ENCODE results near the gene TBC1D22A.

TBC1D22A gene

GRCh38 chr22:47010211-47010610 lies 247.8 kb downstream of the TBC1D22A start:
- no peak for TF ChIP-seq JUND (IDR thresholded peaks at IDR 0.05; ENCODE audit: low read depth)
- no peak for DNase-seq (ENCODE audit: low read depth in 1 of 2, low spot score in 1 of 2)
- in situ Hi-C loops (cut with HindIII; ENCODE audit: low pct_unique_long_range_greater_than_20kb, low sequenced_read_pairs): no loop called here

GRCh38 chr22:47011131-47011858 lies 248.8 kb downstream of the TBC1D22A start:
- TF ChIP-seq JUND (IDR thresholded peaks at IDR 0.05; ENCODE audit: low read depth): no peak
- no peak for DNase-seq (ENCODE audit: low read depth in 1 of 2, low spot score in 1 of 2)
- in situ Hi-C loops (cut with HindIII; ENCODE audit: low pct_unique_long_range_greater_than_20kb, low sequenced_read_pairs): no loop called here

- TF ChIP-seq JUND (IDR thresholded peaks at IDR 0.05; ENCODE audit: low read depth): no peak
- no peak for DNase-seq (ENCODE audit: low read depth in 1 of 2, low spot score in 1 of 2)
- in situ Hi-C loops (cut with HindIII; ENCODE audit: low pct_unique_long_range_greater_than_20kb, low sequenced_read_pairs): no loop called here
These were observed 249.4 kb downstream of the TBC1D22A start for GRCh38 chr22:47011859-47012258.

GRCh38 chr22:47012589-47013370 lies 250.3 kb downstream of the TBC1D22A start:
- peak in 1 of 2 experiments; percentile 7 for DNase-seq (ENCODE audit: low read depth in 1 of 2, low spot score in 1 of 2)
- TF ChIP-seq JUND (IDR thresholded peaks at IDR 0.05; ENCODE audit: low read depth): no peak
- in situ Hi-C loops (cut with HindIII; ENCODE audit: low pct_unique_long_range_greater_than_20kb, low sequenced_read_pairs): no loop called here

GRCh38 chr22:47013861-47014635 lies 251.6 kb downstream of the TBC1D22A start:
- no peak for TF ChIP-seq JUND (IDR thresholded peaks at IDR 0.05; ENCODE audit: low read depth)
- in situ Hi-C loops (cut with HindIII; ENCODE audit: low pct_unique_long_range_greater_than_20kb, low sequenced_read_pairs): no loop called here
- no peak for DNase-seq (ENCODE audit: low read depth in 1 of 2, low spot score in 1 of 2)

GRCh38 chr22:47014636-47015345 lies 252.3 kb downstream of the TBC1D22A start:
- TF ChIP-seq JUND (IDR thresholded peaks at IDR 0.05; ENCODE audit: low read depth): no peak
- DNase-seq (ENCODE audit: low read depth in 1 of 2, low spot score in 1 of 2): no peak
- in situ Hi-C loops (cut with HindIII; ENCODE audit: low pct_unique_long_range_greater_than_20kb, low sequenced_read_pairs): no loop called here

GRCh38 chr22:47015589-47016178 lies 253.2 kb downstream of the TBC1D22A start:
- TF ChIP-seq JUND (IDR thresholded peaks at IDR 0.05; ENCODE audit: low read depth): no peak
- no peak for DNase-seq (ENCODE audit: low read depth in 1 of 2, low spot score in 1 of 2)
- in situ Hi-C loops (cut with HindIII; ENCODE audit: low pct_unique_long_range_greater_than_20kb, low sequenced_read_pairs): no loop called here

GRCh38 chr22:47016631-47017030 lies 254.2 kb downstream of the TBC1D22A start:
- TF ChIP-seq JUND (IDR thresholded peaks at IDR 0.05; ENCODE audit: low read depth): no peak
- no peak for DNase-seq (ENCODE audit: low read depth in 1 of 2, low spot score in 1 of 2)
- in situ Hi-C loops (cut with HindIII; ENCODE audit: low pct_unique_long_range_greater_than_20kb, low sequenced_read_pairs): no loop called here

GRCh38 chr22:47017245-47017644 lies 254.8 kb downstream of the TBC1D22A start:
- in situ Hi-C loops (cut with HindIII; ENCODE audit: low pct_unique_long_range_greater_than_20kb, low sequenced_read_pairs): no loop called here
- TF ChIP-seq JUND (IDR thresholded peaks at IDR 0.05; ENCODE audit: low read depth): no peak
- DNase-seq (ENCODE audit: low read depth in 1 of 2, low spot score in 1 of 2): no peak

GRCh38 chr22:47018010-47018910 lies 255.8 kb downstream of the TBC1D22A start:
- TF ChIP-seq JUND (IDR thresholded peaks at IDR 0.05; ENCODE audit: low read depth): no peak
- DNase-seq (ENCODE audit: low read depth in 1 of 2, low spot score in 1 of 2): no peak
- in situ Hi-C loops (cut with HindIII; ENCODE audit: low pct_unique_long_range_greater_than_20kb, low sequenced_read_pairs): no loop called here

All from T47D (cell line).